ENCODE results near the gene ATP2B2.

Gene ATP2B2

DNA sequence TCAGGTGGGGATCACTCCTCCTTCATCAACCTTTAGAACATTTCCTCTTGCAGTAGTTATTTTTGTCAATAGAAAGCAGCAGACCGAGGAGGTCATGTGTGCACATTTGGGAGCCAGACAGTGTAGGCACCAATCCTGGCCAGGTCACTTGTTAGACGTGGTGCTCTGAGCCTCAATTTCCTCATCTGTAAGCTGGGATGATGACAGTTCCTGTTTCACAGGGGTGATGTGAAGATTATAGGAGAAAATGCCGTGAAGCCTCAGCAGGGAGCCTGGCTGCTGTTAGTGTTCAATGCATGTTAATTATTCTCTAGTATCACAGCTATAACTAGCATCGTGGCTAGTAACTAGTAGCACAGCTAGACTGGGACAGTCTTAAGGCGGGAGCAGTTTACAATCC, 64.7 kb downstream of the ATP2B2 start:
- TF ChIP-seq, protein P1, sequence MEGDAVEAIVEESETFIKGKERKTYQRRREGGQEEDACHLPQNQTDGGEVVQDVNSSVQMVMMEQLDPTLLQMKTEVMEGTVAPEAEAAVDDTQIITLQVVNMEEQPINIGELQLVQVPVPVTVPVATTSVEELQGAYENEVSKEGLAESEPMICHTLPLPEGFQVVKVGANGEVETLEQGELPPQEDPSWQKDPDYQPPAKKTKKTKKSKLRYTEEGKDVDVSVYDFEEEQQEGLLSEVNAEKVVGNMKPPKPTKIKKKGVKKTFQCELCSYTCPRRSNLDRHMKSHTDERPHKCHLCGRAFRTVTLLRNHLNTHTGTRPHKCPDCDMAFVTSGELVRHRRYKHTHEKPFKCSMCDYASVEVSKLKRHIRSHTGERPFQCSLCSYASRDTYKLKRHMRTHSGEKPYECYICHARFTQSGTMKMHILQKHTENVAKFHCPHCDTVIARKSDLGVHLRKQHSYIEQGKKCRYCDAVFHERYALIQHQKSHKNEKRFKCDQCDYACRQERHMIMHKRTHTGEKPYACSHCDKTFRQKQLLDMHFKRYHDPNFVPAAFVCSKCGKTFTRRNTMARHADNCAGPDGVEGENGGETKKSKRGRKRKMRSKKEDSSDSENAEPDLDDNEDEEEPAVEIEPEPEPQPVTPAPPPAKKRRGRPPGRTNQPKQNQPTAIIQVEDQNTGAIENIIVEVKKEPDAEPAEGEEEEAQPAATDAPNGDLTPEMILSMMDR (IDR thresholded peaks at IDR 0.05; ENCODE audit: low read depth, low read length, missing control alignments): no peak
- no peak for DNase-seq (ENCODE audit: low read depth)
- no peak overlapping the region for H3K4me3 ChIP-seq (ENCODE audit: low read depth, low read length)

DNA sequence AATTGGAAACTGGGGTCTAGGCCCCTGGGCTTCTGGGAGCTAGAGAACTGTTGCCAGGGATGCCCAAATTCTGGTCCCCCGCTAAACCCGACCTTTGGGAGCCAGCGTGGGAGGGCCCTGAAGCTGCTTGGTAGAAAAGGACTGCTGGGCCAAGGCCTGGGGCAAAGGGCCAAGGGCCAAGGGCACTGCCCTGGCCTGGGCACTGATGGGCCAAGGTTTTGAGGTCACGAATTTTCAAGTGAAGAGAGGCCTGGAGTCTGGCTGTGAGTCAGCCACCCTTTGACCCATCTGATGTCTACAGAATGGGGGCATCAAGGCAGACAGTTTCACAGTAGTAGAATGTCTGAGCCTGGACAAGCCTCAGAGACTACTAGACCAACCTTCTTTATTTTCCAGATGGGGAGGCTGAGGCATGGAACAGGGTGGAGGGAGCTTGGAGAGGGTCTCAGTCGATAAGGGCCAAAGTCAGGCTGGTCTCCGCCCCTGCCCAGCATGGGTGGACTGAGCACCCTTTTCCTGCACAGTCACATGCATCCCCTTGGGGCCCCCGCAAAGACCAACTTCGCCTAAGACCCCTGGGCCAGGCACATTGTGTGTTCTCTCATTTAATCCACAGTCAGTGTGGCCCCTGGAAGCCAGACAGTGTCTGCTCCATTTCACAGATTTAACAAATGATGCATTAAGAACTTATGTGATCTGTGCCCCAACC, 66.3 kb downstream of the ATP2B2 start:
- TF ChIP-seq, protein P1 (IDR thresholded peaks at IDR 0.05; ENCODE audit: low read depth, low read length, missing control alignments): no peak
- no peak for DNase-seq (ENCODE audit: low read depth)
- no peak overlapping the region for H3K4me3 ChIP-seq (ENCODE audit: low read depth, low read length)

DNA sequence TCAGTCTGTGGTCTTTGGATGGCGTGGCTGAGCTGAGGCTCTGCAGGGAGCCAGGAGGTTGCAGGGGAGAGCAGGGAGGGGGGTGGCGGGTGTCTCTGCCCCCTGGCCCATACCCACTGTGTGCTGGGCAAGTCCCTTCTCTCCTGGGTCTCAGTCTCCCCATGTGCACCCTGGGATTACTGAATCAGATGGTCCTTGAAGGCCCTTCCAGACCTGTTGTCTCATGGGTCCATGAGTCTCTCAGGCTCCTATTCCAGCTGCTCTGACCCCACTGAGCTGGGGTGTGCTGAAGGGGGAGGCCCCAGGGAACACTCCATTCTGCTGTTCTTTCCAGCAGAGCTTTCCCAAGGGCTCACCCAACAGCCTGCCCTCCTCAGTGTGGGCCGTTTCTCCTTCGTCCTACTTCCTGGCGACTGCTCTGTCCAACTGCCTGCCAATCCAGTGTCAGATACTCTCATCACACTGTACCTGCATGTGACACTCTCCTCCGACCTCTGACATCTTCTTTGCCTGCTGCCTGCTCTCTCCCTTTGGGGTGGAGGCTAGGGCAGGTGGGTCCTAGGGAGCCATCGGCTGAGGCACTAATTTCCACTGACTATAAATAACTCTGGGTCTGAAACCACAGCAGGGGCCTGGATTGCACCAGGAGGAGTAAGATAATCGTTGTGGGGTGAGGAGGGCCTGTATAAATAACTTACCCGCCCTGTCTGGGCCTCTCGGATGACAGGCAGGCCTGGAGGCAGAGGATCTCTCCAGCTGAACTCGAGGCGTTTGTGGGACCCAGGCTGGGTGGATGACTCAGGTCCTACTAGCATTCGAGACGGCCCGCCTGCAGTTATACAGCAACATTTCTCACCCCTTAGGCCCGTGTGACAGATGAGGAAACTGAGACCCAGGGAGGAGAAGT, 67.1 kb downstream of the ATP2B2 start:
- TF ChIP-seq, protein P1 (IDR thresholded peaks at IDR 0.05; ENCODE audit: low read depth, low read length, missing control alignments): no peak
- H3K4me3 ChIP-seq (ENCODE audit: low read depth, low read length): no peak overlapping the region
- DNase-seq (ENCODE audit: low read depth): no peak

DNA sequence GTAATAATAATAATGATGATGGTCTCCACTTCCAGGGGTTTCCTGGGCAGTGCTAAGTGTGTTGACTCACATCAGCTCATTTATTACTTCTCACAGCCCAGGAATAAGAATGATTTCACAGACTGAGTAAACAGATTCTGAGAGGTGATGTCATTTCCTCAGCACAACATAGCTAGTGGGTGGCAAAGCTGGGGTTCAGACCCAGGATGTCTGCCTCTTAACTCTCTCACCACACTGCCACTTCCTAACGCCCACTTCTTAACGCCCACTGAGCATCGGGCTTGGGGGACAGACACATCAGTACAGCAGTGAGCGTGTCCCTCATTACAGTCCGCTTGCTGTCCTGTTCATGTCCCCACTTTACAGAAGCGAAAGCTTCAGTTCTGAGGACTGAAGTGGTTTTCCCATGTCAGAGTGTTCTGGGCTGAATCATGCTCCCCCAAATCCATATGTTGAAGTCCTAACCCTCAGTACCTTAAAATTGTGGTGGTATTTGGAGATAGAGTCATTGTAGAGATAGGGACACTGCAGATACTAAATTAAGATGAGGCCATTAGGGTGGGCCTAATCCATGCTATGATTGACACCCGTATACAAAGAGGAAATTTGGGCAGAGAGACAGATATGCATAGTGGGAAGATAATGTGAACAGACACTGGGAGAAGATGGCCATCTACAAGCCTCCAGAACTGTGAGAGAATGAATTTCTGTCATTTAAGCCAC, 68.0 kb downstream of the ATP2B2 start:
- DNase-seq (ENCODE audit: low read depth): peak; percentile 34
- TF ChIP-seq, protein P1 (IDR thresholded peaks at IDR 0.05; ENCODE audit: low read depth, low read length, missing control alignments): no peak
- no peak overlapping the region for H3K4me3 ChIP-seq (ENCODE audit: low read depth, low read length)

DNA sequence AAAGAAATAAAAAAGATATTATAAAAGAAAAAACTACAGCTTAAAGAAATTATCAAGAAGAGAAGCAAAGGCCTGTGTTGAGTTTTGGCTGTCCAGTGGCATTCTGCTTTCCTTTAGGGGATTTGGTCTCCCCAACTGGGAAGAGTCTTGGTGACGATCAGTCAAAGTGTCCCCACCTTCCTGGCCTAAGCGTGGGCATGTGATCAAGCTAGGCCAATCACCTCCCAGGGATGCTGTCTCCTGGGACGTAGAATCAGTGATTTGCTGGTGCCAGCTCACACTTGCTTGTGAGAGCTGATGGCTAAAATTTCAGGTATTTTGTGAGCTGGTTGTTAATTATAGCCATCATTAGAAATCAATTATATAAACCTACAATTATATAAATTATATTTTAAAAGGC, 69.5 kb downstream of the ATP2B2 start:
- no peak overlapping the region for H3K4me3 ChIP-seq (ENCODE audit: low read depth, low read length)
- TF ChIP-seq, protein P1 (IDR thresholded peaks at IDR 0.05; ENCODE audit: low read depth, low read length, missing control alignments): no peak
- no peak for DNase-seq (ENCODE audit: low read depth)

DNA sequence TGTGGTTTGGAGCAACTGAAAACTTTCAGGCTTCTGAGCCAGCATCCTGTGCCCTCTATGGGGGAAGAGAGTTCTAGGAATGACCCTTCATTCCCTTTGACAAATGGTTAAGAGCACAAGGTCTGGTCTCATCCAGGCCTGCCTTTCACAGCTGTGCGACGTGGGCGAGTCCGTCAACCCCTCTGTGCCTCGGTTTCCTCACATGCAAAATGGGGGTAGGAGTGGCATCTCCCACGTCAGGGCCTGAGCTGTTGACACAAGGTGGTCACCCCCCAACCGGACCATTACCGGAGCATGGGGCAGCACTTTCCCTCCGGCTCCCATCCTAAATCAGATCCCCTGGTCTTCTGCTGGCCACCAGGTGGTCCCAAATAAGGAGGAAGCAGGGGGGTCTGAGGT, 70.4 kb downstream of the ATP2B2 start:
- H3K4me3 ChIP-seq (ENCODE audit: low read depth, low read length): no peak overlapping the region
- TF ChIP-seq, protein P1 (IDR thresholded peaks at IDR 0.05; ENCODE audit: low read depth, low read length, missing control alignments): no peak
- DNase-seq (ENCODE audit: low read depth): no peak
